ENCODE measurements around the gene ACAD10.

DNA sequence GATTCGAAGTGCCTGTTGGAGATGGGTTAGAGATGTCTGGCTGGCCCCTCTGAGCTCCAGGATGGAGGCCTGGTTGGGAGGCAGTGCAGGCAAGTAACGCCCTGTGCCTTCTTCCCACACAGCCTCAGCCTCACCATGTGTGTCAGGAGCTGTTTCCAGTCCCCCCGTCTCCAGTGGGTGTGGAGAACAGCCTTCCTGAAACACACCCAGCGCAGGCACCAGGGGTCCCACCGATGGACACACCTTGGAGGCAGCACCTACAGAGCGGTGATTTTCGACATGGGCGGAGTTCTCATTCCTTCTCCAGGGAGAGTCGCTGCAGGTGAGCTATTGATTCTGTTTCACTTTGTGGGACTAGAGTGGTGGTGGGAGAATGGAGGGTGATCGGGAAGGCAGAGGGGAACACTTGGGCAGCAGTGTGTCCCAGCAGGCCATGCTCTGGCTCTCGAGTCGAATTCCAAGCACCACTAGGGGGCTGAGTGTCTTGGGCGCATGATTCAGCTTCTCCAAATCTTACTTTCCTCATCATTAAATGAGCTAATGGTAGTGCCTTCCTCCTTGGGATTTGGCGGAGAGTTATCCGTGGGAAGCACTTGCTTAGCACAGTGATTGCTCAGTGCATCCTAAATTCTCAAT lies 6.8 kb downstream of the ACAD10 start:
- TF ChIP-seq, protein P1, sequence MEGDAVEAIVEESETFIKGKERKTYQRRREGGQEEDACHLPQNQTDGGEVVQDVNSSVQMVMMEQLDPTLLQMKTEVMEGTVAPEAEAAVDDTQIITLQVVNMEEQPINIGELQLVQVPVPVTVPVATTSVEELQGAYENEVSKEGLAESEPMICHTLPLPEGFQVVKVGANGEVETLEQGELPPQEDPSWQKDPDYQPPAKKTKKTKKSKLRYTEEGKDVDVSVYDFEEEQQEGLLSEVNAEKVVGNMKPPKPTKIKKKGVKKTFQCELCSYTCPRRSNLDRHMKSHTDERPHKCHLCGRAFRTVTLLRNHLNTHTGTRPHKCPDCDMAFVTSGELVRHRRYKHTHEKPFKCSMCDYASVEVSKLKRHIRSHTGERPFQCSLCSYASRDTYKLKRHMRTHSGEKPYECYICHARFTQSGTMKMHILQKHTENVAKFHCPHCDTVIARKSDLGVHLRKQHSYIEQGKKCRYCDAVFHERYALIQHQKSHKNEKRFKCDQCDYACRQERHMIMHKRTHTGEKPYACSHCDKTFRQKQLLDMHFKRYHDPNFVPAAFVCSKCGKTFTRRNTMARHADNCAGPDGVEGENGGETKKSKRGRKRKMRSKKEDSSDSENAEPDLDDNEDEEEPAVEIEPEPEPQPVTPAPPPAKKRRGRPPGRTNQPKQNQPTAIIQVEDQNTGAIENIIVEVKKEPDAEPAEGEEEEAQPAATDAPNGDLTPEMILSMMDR (conservative IDR thresholded peaks at IDR 0.05 in 1 of 2, IDR thresholded peaks at IDR 0.05 in 1 of 2; ENCODE audit: extremely low read depth in 1 of 2, insufficient read depth in 1 of 2, low read depth in 1 of 2, low read length in 2 of 2) = no peak
- TF ChIP-seq EZH2 (IDR thresholded peaks at IDR 0.05; ENCODE audit: borderline replicate concordance, low read length) = no peak

Measured in mammary epithelial cell (primary cell).